Measurements from ENCODE around the gene CARTPT. TPM values are rescaled to one million over a fixed set of nuclear protein-coding genes. Genes with fewer than 3 reads are reported as not detected.

Gene CARTPT
- total RNA-seq, 2 donors from 2014 or later, result not detected

DNA sequence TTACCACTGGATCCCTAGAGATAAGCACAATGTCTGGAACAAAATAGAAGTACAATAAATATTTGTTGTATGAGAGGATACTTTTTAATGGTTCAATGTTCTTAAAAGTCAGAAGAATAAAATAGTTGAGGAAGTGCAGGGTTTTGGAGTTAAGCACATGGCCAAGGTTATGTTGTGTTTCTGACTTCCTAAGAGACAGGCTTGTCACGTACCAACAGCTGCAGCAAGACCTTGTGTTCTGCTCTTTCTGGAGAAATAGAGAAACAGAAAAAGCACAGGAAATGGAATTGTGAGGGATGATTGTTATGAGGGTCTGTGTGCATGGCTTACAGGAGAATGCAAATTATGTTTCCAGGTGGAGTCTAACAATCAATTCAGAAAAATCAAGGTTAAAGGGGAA, 12.9 kb downstream of the CARTPT start:
- no peak for DNase-seq (ENCODE audit: low spot score)
- intact Hi-C loops (cut with DNase I), result no loop called here

DNA sequence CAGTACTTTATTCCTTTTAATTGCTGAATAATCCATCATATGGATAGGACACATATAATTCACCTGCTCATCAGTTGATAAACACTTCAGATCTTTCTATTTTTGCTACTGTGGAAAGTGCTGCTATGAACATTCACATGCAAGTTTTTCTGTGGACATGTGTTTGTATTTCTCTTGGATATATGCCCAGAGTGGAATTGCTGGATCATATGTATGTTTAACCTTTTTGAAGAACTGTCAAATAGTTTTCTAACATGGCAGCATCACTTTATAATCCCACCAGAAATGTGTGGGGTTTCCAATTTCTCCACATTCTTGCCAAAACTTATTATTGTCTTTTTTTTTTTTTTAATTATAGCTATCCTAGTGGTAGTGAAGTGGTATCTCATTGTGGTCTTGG, 15.1 kb downstream of the CARTPT start:
- intact Hi-C loops (cut with DNase I), result no loop called here
- no peak for DNase-seq (ENCODE audit: low spot score)

DNA sequence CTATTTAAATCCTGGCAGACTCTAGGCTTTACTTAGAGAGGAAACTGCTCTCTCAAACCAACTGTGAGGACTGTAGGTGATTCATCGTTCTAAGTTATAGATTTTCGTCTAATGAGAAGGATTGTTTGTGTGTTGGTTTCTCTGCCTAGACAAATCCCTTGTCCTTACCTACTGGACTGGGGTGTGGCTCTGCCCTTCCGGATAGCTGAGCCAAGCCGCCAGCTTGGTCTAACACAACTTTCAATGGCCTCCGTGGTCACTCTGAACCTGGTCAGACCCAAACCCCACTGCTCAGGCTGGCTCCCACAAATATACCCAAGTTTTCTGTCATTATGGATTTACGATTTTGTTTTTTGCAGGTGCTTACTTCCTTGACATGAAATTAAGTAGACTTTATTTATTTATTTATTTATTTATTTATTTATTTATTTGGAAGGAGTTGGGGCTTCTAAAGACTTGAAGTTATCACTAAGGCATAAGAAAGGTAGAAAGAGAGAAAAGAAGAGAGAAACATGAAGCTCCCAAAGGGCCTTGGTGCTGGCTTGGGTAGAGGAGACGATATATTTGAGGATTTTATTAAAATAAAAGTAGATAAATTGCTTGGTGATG, 19.0 kb downstream of the CARTPT start:
- intact Hi-C loops (cut with DNase I), result no loop called here
- DNase-seq (ENCODE audit: low spot score), result no peak

DNA sequence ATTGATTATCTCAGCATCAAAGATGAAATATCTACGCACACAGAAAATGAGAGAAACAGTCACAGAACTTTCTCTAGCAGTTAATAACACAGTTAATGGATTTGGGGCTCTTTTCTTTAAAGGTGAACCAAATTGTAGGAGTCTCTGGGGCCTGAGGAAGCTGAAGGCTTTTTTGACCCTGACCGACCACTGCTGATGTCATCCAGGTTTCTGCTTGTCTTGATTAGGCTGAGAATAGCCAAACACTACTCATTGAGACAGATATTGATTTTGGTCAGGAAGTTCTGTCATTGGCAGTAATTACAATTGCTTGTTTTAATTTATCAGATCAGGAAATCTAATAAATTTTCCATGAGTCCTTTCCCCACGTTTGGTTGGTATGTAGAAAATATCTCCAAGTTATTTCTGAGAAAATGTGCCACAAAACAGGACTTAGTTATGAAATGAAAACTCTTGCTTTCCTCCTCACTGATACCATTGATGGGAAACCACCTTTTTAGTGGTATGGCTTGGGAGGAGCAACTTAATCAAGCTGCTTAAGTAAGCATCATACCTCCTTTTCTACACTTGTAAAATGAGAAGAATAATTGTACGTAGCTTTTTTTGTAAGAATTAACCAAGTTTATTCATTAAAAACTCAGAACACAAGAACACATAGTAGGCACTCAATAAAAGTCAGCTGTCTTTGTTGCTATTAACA, 19.7 kb downstream of the CARTPT start:
- intact Hi-C loops (cut with DNase I), result no loop called here
- no peak for DNase-seq (ENCODE audit: low spot score)

DNA sequence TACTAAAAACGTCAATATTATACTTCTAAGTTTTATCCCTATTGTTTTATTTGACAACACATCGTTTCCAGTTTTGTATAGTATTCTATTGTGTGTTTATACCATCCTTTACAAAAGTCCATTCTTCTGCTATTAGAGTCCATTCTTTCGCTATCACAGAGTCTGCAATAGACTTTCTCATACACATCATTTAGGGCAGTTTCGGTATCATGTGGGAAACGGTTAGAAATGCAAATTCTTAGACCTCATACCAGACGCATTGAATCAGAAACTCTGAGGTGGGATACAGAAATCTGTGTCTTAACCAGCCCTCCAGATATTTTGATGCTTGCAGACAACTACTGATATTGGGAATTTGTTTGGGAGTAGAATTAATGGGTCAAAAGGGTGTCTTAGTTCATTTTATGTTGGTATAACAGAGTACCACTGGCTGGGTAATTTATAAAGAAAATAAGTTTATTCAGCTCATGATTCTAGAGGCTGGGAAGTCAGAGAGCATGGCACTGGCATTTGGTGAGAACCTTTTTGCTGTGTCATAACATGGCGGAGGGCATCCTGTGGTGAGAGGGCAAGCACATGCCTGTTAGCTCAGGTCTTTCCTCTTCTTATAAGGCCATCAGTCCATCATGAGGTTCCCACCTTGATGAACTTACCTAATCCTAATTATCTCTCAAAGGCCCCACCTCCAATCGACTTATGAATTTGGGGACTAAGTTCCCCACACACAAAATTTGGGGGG, 21.1 kb downstream of the CARTPT start:
- no peak for DNase-seq (ENCODE audit: low spot score)
- intact Hi-C loops (cut with DNase I), result no loop called here

DNA sequence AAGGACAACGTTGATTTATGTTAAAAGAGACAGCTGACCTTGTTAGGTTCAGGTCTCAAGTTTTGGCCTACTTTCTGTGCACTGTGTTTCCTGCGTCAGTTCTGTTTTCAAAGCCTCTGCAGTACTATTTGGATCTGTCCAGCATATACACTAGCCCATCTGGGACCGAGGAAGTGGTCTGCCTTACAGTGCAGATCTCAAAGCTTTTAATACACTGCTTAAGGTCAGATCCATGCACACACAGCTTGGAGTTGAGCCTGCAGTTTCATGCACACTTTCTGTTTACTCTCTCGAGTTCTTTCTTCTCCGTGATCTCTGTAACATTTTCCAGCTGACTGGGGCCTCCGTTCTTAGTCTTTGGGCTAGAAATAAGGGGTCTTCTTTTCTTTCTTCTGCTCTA, 24.1 kb downstream of the CARTPT start:
- DNase-seq (ENCODE audit: low spot score), result no peak
- intact Hi-C loops (cut with DNase I), result no loop called here

DNA sequence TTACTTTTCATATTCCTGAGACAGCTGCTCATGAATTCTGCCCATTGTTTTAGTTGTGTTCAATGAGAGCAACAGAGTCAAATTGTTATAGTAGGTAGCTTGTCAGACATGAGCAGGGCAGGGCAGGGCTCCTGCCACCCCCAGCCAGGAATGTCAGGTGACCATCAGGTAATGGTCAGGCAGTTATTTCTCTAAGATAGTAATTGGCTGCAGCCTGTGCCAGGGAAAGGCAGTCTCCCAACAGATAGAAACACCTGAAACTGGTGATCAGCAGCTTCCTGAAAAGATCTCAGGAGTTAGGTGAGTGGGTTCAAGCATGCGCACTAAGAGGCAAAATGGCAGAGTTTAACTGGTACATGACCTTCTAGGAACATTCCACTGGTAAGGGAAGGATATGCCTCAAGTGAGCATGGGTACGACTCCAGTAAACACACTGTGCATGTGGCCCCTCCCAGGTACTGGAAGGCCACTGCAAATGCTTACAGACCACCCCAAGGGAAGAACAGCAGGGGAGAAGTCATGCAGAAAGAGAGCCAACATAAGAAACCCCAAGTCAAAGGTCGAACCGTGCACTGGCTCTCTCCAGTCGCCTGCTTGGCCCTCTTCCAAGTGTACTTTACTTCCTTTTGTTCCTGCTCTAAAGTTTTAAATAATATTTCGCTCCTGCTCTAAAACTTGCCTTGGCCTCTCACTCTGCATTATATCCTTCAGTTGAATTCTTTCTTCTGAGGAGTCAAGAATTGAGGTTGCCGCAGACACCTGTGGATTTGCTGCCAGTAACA, 25.1 kb downstream of the CARTPT start:
- intact Hi-C loops (cut with DNase I), result no loop called here
- DNase-seq (ENCODE audit: low spot score), result no peak

DNA sequence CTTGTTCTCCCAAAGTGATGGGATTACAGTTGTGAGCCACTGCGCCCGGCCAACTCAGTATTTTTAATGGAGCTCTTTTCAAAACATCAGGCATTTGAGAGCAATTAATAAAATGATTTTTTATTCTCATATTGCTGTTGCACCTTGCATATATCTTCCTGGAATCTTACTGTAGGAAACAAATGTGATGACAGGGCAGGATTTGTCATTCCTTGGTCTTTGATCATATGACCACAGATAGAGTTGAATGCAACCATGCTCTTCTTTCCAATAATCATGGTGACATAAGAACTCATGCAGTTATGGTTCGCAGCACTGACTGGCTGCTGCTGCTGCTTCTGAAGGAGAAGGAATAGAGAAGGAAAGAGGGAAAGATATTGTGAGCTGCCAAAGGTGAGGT, 28.1 kb downstream of the CARTPT start:
- no peak for DNase-seq (ENCODE audit: low spot score)
- intact Hi-C loops (cut with DNase I), result no loop called here

DNA sequence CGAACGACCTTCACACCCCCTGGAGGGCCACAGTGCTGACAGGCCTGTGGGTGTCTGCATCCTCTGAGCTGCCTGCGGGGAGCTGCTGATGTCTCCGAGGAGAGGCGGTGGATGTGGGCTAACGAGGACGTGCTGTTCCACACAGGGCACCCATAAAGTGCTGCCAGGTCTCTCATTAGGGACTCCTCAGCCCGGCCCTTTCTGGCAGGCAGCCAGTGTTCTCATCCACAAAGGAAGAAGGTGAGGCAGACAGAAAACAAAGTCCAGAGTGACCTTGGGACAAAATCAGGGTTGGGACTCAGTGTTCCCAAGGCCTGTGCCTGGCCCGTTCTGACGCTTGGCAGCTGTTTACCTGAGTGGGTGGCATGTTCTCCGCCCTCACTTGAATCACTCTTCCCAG, 29.3 kb downstream of the CARTPT start:
- intact Hi-C loops (cut with DNase I), result no loop called here
- DNase-seq (ENCODE audit: low spot score), result no peak

DNA sequence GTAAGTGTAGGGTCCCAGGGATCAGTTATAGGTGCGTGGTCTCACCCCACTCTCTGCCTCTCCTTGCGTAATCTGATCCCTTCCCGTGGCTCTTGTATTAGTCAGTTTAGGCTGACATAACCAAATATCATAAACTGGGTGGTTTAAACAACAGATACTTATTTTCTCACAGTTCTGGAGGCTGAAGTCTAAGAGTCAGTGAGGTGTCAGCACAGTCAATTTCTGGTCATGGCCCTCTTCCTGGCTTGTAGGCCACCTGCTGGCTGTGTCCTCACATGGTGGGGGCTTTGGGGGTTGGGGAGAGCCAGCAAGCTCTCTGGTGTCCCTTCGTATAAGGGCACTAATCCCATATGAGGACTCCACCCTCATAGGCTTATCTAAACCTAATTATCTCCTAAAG, 32.3 kb downstream of the CARTPT start:
- intact Hi-C loops (cut with DNase I), result no loop called here
- no peak for DNase-seq (ENCODE audit: low spot score)

DNA sequence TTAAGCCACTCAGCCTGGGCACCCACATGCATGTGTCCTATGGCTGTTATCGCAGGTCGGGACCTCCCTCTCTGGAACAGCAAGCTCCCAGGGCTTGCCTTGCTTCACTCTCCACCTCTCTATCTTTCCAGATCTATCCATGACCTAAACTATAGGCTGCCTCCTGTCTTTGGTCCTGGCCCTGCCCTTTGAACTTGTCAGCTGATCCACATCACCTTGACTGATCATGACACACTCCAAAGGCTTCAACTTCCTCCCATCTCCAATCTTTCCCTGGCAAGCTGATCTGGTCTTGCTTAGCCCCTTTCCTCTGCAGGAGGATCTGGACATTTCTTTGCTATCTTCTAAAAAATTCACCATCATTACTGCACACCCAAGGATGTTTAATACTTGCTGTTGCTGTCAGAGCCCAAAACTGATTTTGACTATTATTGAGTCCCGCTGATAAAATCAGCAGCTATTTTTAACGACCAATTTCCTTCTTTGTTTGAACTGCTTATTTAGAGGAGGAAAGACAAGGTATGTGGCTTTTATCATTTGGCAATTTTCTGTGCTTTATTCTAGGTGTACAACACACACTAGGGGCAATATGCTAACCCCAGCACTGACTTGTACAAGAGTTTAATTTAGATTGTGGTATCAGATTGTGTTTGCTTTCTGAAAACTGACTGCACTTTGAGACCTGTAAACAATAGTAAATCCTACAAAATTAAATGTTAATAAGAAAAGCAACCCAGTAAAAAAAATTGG, 33.5 kb downstream of the CARTPT start:
- DNase-seq (ENCODE audit: low spot score), result no peak
- intact Hi-C loops (cut with DNase I), result no loop called here

DNA sequence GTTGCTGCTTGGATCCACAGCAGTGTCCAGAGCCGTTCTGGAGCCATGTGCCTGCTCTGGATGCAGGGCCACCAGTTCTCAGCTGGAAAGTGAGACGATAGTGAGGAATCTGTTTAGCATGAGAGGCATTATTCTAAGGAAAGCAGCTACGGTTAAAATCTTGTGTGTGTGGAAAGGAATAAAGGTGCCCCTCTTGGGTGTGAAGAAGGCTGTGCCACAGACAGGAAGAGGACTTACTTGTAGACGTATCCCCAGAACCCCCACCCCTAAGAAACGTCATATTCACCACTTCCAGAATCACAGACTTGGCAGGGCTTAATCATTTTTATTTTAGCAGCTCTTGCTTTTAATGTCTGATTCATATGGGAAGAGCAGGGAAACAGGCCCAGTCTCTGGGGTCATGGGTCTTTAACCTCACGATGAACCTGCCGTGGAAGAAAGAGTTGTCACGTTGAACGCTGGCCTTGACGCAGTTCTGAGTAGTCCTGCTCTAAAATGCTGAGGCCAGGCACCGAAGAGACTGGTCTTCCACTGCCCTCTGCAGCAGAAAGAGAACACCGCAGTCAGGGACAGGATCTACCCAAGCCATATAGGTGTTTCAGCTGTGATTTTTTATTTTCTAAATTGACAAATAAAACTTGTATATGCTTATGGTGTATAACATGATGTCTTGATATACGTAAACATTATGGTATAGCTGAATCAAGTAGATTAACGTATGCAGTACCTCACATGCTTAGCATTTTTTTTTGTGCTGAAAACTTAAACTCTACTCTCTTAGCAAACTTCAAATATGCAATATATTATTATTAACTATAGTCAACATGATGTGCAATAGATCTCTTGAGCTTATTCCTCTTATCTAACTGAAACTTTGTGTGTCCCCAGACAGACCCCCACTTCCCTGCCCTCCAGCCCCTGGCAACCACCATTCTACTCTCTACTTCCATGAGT, 38.8 kb downstream of the CARTPT start:
- no peak for DNase-seq (ENCODE audit: low spot score)
- intact Hi-C loops (cut with DNase I), result no loop called here

DNA sequence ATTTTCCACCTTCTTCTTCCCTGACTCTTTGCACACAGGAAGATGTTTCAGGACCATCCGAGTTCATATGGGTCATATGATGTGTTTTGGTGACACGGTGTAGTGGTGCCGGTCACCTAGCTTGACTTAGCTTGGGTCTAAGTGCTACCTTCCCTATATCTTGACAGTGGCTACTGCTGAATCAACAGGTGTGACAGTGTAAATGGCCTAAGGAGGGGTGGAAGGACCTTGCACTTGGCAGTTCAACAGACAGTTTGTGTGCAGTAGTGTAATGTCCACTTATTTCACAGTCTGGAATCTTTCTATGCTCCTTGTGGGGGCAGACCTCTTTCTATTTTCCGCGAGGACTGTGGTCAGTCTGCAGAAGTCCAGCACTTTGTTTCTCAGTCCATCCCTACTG, 43.8 kb downstream of the CARTPT start:
- DNase-seq (ENCODE audit: low spot score), result no peak
- intact Hi-C loops (cut with DNase I), result no loop called here

DNA sequence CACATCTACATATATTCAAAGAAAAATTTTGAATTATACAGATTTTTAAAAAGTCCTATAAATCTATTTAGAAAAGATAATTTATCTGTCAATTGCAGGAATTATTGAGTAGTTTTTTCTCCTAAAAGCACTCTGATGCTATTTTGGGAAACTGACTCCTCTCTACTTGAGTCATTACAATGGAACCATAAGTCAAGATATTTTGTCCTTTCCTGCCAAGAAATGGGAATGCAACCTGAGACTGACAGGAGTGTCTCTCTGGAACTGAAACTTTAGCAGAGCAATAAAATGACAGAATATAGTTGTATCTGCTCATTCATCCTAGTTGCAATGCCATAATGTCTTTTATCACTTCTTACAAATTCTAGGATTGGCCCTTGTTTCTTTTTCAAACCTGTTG, 48.6 kb downstream of the CARTPT start:
- DNase-seq (ENCODE audit: low spot score), result no peak
- intact Hi-C loops (cut with DNase I), result no loop called here

DNA sequence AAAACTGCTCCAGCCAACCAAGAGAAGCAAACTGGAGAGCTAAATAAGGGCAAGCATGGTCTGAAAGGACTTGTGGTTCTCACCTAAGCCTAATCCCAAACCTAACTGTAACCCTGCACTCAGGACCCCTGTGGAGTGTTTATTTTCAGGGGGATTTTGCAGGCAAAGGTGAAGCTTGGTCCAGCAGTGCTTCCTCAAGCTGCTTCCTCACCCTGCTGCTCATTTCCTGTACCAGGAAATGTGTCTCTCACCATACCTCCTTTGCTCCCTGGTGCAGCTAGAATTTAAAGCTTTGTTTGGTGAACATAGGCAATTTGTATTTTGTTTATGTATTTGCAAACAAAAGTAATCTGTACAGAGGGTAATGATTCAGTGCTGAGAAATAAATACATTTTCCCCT, 50.2 kb downstream of the CARTPT start:
- no peak for DNase-seq (ENCODE audit: low spot score)
- intact Hi-C loops (cut with DNase I), result no loop called here

DNA sequence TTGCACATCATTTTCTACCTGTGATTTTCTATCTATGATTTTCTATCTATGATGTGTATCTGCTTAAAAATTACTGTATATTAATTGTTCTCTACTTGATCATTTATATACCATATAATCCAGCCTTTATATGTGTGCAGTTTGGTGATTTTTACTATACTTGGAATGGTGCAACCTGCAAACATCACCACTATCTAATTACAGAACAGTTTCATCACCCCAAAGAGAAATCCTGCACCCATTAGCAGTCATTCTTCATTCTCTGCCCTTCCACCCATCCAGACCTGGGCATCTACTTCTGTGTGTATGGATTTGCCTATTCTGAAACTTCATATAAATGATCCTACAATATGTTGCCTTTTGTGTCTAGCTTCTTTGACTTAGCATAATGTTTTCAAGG, 51.3 kb downstream of the CARTPT start:
- no peak for DNase-seq (ENCODE audit: low spot score)
- intact Hi-C loops (cut with DNase I), result no loop called here

Data from posterior vena cava (tissue), 2 donors.